Breast epithelium (tissue), 4 donors: ENCODE results near the gene GAL3ST2. TPM values are rescaled to one million over a fixed set of nuclear protein-coding genes. Genes with fewer than 3 reads are reported as not detected.
A peak's percentile ranks its signal among the peaks of the same experiment; 100 is the strongest.

Experiments used
- DNase-seq, 2 donors: peaks; one replicate each; pipeline ENCODE4 v3.0.0-alpha.2; 2019; ENCODE audit warnings: low spot score in 2 of 2
- H3K27ac ChIP-seq, 2 donors: fragments of 200-600 bp; sonication (generic) in 1 of 2; one replicate each; pipeline ENCODE4 v1.5.1; 2016 to 2019; ENCODE audit warnings: mild to moderate bottlenecking in 1 of 2
- H3K27me3 ChIP-seq, 2 donors: fragments of 200-600 bp; sonication (generic) in 1 of 2; one replicate each; pipeline versions ENCODE4 v1.5.1 to v1.6.0; 2017 to 2019; ENCODE audit warnings: control low read depth in 1 of 2, mild to moderate bottlenecking in 1 of 2
- H3K36me3 ChIP-seq: fragments of 200-600 bp; one replicate; pipeline ENCODE4 v1.5.1; 2019
- H3K4me1 ChIP-seq, 2 donors: fragments of 200-600 bp; sonication (generic); one replicate each; pipeline ENCODE4 v1.5.1; 2016 to 2019; ENCODE audit warnings: control low read depth in 1 of 2
- H3K4me3 ChIP-seq, 3 donors: fragments of 200-600 bp; sonication (generic); 1 replicate in 2 of 3; 2 replicates in 1 of 3; pipeline ENCODE4 v1.5.1; 2016 to 2019; ENCODE audit warnings: mild to moderate bottlenecking in 3 of 3, moderate library complexity in 2 of 3
- H3K9me3 ChIP-seq, 2 donors: fragments of 200-600 bp; sonication (generic) in 1 of 2; one replicate each; pipeline ENCODE4 v1.5.1; 2016 to 2019; ENCODE audit warnings: control low read depth in 1 of 2
- POLR2A ChIP-seq: fragments of 450-650 bp; IDR thresholded peaks from one replicate; pipeline ENCODE4 v1.6.1; 2016; ENCODE audit warnings: antibody characterized with exemption, mild to moderate bottlenecking, moderate library complexity
- POLR2AphosphoS5 ChIP-seq, 3 donors: sonication (generic); formaldehyde crosslinking; IDR thresholded peaks; one replicate each; pipeline ENCODE4 v1.6.1; 2017; ENCODE audit warnings: antibody characterized with exemption in 3 of 3
- intact Hi-C: fragments of 100-400 bp; cut with DNase I; formaldehyde crosslinking; loops from one replicate; pipeline ENCODE4 v1.15.1; 2023; ENCODE audit warnings: low total_unique reads
- total RNA-seq, 3 donors: library from RNA; depleted of rRNA; stranded (reverse); fragments of >200 nt; gene quantifications; one replicate each; pipeline ENCODE4 v1.1.0, GENCODE V29; 2016
- TF ChIP-seq, protein P1 (sequence below), 3 donors: fragments of 450-650 bp; IDR thresholded peaks; one replicate each; pipeline ENCODE4 v1.5.1; 2016 to 2017; ENCODE audit warnings: antibody characterized with exemption in 3 of 3, mild to moderate bottlenecking in 3 of 3, moderate library complexity in 3 of 3

Gene GAL3ST2
- total RNA-seq, 3 donors from 2014 or later: 2.6 TPM; not detected in 2

GRCh38 chr2:241769819-241770184 is 6.8 kb upstream of the GAL3ST2 start:
- H3K27me3 ChIP-seq: peaks cover 0 to 12% of the 10 kb centered on the region in 2 donors
- H3K4me3 ChIP-seq: no peak overlapping the region
- intact Hi-C loops: no loop called here
- H3K27ac ChIP-seq: no peak overlapping the region
- TF ChIP-seq POLR2AphosphoS5 (IDR thresholded peaks at IDR 0.05): no peak
- TF ChIP-seq, protein P1, sequence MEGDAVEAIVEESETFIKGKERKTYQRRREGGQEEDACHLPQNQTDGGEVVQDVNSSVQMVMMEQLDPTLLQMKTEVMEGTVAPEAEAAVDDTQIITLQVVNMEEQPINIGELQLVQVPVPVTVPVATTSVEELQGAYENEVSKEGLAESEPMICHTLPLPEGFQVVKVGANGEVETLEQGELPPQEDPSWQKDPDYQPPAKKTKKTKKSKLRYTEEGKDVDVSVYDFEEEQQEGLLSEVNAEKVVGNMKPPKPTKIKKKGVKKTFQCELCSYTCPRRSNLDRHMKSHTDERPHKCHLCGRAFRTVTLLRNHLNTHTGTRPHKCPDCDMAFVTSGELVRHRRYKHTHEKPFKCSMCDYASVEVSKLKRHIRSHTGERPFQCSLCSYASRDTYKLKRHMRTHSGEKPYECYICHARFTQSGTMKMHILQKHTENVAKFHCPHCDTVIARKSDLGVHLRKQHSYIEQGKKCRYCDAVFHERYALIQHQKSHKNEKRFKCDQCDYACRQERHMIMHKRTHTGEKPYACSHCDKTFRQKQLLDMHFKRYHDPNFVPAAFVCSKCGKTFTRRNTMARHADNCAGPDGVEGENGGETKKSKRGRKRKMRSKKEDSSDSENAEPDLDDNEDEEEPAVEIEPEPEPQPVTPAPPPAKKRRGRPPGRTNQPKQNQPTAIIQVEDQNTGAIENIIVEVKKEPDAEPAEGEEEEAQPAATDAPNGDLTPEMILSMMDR (IDR thresholded peaks at IDR 0.05): no peak
- no peak for TF ChIP-seq POLR2A
- H3K36me3 ChIP-seq: no peaks in the 10 kb centered on the region
- no peaks in the 10 kb centered on the region for H3K9me3 ChIP-seq
- DNase-seq: peak in 1 of 2 donors; percentile 12
- H3K4me1 ChIP-seq: no peaks in the 10 kb centered on the region

DNA sequence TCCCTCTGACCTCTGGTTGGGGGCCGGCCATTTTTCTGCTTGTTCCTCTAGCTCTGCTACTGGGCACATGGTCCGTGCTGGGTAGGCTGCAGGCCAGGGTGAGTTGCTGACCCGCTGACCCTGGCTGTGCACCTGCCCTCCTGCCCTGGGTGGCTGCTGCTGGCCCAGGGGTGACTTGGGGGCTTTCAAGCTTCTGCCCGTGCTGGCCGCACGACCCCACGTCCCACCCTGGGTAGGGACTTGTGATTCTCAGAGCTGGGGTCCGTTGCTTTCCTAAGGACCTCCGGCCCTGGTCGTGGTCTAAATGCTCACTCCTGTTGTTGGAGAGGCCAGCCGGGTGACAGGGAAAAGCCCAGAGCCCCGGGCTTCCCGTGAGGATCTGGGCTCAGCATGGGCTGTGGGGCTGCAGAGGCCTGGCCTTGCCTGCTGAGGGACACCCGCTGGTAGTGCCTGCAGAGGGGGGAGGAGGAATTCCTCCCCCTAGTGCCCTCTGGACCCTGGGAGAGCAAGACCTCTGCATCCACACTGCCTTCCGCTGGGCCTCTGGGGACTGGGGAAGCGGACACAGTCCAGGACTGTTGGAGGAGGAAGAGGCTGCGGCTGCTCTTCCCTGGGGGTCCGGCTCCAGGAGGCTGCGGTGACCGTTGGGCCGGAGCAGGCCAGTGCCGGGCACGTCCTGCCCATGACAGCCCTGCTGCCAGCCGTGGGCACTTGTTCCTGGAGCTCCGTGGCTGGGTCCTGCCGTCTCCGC is 6.3 kb upstream of the GAL3ST2 start:
- Histone ChIP-seq H3K27ac (no peak overlapping the region), H3K4me3 (no peak overlapping the region), H3K36me3 (no peaks in the 10 kb centered on the region), H3K4me1 (no peaks in the 10 kb centered on the region), H3K27me3 (peaks cover 0 to 16% of the 10 kb centered on the region in 2 donors), H3K9me3 (no peaks in the 10 kb centered on the region)
- peak in 1 of 2 donors; percentile 12 for DNase-seq
- TF ChIP-seq, protein P1 (IDR thresholded peaks at IDR 0.05): no peak
- TF ChIP-seq POLR2AphosphoS5 (IDR thresholded peaks at IDR 0.05): no peak
- no peak for TF ChIP-seq POLR2A
- intact Hi-C loops: no loop called here

DNA sequence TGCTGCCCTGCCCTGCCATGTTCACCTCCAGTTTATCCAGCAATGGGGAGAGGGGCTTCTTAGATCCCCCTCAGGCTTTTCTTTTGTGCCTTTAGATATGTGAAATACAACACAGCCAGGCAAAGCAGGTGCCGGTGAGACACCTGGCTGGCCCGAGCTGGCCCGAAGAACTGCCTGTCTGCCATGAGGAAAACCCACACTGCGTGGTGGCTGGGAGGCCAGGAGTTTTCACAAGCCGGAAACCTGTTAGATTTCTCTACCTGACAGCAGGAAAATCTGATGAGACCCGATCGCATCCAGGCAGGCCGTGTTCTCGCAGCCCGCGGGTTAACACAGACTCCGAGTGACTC is 5.7 kb upstream of the GAL3ST2 start:
- no peak overlapping the region for H3K27ac ChIP-seq
- DNase-seq: no peak
- H3K4me3 ChIP-seq: no peak overlapping the region
- intact Hi-C loops: no loop called here
- TF ChIP-seq, protein P1 (IDR thresholded peaks at IDR 0.05): no peak
- TF ChIP-seq POLR2A (no peak), POLR2AphosphoS5 (IDR thresholded peaks at IDR 0.05) (no peak)
- no peaks in the 10 kb centered on the region for H3K9me3 ChIP-seq
- H3K36me3 ChIP-seq: no peaks in the 10 kb centered on the region
- peaks cover 0 to 16% of the 10 kb centered on the region in 2 donors for H3K27me3 ChIP-seq
- H3K4me1 ChIP-seq: no peaks in the 10 kb centered on the region

- intact Hi-C loops: no loop called here
Observed at GRCh38 chr2:241771286-241772062, 5.1 kb upstream of the GAL3ST2 start.

More at GRCh38 chr2:241771286-241772062, 5.1 kb upstream of the GAL3ST2 start:
- Histone ChIP-seq H3K27me3 (peaks cover 0 to 16% of the 10 kb centered on the region in 2 donors), H3K9me3 (no peaks in the 10 kb centered on the region), H3K36me3 (no peaks in the 10 kb centered on the region), H3K27ac (no peak overlapping the region), H3K4me3 (peak overlapping the region in 1 of 3 donors; percentile 15), H3K4me1 (no peaks in the 10 kb centered on the region)
- TF ChIP-seq, protein P1 (IDR thresholded peaks at IDR 0.05): no peak
- TF ChIP-seq POLR2A (no peak), POLR2AphosphoS5 (IDR thresholded peaks at IDR 0.05) (no peak)
- peak in 1 of 2 donors; percentile 15 for DNase-seq
